Astrocyte of the spinal cord (primary cell): ENCODE results near the gene PAFAH1B2.

Experiments
- DNase-seq: peaks from one replicate; pipeline ENCODE4 v3.0.0; 2011; ENCODE audit warnings: low read depth, low spot score
- H3K4me3 ChIP-seq: 2 replicates; pipeline ENCODE4 v1.5.1; 2011; ENCODE audit warnings: low read depth, mild to moderate bottlenecking, low read length, moderate library complexity
- in situ Hi-C: cut with HindIII; loops from 2 replicates; pipeline ENCODE4 v1.10.0; 2017; ENCODE audit warnings: low sequenced_read_pairs
- TF ChIP-seq, protein P1 (sequence below): IDR thresholded peaks from 2 replicates; pipeline ENCODE4 v1.5.1; 2012; ENCODE audit warnings: low read depth, mild to moderate bottlenecking, low read length, inconsistent platforms

Gene PAFAH1B2

DNA sequence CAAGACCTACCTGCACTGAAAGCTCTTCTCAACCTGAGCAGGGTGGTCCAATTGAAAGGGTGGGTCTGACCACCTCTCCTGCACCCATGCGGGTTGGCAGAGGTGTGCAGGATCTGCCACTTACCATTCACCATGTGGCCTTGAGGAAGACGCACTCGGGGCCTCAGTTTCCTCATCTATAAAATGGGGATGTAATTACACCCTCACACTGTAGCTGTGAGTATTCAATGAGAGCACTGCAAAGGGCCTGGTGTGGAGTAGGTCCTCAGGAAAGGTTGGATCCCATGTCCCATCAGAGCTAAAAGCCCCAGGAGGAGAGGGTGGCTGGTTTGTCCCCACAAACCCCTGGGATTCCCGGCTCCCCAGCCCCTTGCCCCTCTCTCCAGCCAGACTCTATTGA lies 54.5 kb downstream of the PAFAH1B2 start:
- in situ Hi-C loops, result no loop called here
- TF ChIP-seq, protein P1, sequence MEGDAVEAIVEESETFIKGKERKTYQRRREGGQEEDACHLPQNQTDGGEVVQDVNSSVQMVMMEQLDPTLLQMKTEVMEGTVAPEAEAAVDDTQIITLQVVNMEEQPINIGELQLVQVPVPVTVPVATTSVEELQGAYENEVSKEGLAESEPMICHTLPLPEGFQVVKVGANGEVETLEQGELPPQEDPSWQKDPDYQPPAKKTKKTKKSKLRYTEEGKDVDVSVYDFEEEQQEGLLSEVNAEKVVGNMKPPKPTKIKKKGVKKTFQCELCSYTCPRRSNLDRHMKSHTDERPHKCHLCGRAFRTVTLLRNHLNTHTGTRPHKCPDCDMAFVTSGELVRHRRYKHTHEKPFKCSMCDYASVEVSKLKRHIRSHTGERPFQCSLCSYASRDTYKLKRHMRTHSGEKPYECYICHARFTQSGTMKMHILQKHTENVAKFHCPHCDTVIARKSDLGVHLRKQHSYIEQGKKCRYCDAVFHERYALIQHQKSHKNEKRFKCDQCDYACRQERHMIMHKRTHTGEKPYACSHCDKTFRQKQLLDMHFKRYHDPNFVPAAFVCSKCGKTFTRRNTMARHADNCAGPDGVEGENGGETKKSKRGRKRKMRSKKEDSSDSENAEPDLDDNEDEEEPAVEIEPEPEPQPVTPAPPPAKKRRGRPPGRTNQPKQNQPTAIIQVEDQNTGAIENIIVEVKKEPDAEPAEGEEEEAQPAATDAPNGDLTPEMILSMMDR, result no peak
- no peak for DNase-seq
- peak overlapping the region; percentile 64 for H3K4me3 ChIP-seq

DNA sequence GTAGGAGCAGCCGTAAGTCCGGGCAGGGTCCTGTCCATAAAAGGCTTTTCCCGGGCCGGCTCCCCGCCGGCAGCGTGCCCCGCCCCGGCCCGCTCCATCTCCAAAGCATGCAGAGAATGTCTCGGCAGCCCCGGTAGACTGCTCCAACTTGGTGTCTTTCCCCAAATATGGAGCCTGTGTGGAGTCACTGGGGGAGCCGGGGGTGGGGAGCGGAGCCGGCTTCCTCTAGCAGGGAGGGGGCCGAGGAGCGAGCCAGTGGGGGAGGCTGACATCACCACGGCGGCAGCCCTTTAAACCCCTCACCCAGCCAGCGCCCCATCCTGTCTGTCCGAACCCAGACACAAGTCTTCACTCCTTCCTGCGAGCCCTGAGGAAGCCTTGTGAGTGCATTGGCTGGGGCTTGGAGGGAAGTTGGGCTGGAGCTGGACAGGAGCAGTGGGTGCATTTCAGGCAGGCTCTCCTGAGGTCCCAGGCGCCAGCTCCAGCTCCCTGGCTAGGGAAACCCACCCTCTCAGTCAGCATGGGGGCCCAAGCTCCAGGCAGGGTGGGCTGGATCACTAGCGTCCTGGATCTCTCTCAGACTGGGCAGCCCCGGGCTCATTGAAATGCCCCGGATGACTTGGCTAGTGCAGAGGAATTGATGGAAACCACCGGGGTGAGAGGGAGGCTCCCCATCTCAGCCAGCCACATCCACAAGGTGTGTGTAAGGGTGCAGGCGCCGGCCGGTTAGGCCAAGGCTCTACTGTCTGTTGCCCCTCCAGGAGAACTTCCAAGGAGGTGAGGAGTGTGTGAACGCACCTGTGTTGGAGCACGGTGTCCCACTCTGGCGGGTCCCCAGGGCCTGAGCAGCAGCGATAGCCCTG lies 55.2 kb downstream of the PAFAH1B2 start, which contains the start of gene TAGLN:
Gene TAGLN, plus strand, starts transcription at position 318 of the 863 bp plus-strand sequence. CDS start 3,644 bp downstream, outside the sequence.
- TF ChIP-seq, protein P1, result no peak
- in situ Hi-C loops, result no loop called here
- peak; percentile 97 for DNase-seq
- peak within 1 kb of the TSS; percentile 64 for H3K4me3 ChIP-seq

DNA sequence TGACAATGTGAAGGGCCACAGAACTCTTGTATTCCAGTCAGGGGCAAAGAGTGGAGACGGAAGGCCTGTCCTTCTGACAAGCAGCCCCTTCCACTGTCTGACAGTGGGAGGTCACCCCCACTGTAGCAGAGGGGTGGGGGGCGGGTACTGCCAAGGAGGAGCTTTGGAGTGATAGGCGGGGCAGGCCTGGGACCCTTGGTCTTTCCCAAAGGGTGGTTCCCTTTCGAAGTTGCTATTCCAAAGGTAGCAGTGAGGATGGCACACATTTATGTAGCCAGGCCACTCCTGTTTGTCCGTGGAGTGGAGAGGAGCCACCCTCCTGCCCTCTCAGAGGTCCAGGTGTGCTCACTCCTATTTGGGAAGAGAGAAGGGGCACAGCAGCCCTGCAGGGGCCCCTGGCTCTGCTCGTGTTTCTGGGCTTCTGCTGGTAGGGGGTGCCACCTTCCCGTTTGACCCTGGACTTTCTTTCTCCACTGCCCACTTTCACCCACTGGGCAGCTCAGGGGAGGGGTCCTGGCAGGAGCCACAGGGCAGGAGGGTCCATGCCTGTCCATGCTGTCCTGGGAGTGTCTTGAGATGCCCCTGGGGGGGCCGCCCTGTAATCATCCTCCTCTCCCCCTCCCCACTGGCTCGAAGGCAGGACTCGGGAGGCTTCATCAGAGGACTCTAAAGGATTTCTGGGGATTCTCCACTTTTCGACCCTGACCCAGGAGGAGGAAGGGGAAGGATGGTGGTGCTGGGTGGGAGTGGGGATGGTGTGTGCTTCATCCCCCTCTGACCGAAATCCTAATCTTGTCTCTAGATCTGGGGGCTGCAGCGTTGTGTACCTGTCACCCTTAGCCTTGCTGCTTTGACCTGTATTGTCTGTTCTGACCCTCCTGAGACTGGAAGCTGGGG lies 56.1 kb downstream of the PAFAH1B2 start:
- TF ChIP-seq, protein P1, result no peak
- DNase-seq, result no peak
- peak overlapping the region; percentile 64 for H3K4me3 ChIP-seq
- in situ Hi-C loops, result no loop called here

DNA sequence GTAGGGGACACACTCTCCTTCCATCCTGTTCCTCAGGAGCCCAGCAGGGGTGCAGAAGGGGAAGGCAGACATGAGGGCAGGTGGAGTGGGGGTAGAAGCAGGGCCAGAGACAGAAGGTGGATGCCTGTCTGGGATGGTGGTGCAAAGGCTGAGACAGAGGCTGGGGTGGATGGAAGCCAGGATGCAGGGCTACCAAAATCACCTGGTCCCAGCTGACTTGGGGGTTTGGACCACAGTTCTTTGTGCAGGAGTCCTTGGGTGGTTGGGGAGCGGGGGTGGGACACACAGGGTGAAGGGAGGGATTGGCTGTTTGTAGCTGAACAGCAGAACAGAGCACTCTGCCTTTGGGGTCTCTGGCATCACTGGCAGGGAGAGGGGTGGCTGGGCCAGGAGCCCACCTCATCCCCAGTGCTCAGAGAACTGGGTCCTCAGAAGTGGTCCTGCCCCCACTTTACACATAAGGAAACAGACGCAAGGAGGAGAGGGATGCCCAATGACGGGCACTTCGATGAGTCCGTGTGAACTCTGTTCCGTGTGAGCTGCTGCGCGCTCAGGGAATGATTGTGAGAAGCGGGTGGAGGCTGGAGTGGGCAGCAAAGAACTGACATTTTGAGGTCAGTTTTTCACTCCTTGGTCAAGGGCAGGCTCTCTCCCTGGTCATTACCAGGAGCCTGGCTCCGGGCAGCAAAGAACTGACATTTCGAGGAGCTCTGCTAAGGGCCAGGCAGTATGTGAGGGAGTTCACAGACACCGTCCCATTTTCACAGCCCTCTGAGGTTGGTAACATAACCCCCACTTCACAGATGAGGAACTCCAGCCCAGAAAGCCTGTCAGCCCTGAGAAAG lies 56.9 kb downstream of the PAFAH1B2 start:
- TF ChIP-seq, protein P1, result no peak
- H3K4me3 ChIP-seq, result peak overlapping the region; percentile 64
- no peak for DNase-seq
- in situ Hi-C loops, result no loop called here

DNA sequence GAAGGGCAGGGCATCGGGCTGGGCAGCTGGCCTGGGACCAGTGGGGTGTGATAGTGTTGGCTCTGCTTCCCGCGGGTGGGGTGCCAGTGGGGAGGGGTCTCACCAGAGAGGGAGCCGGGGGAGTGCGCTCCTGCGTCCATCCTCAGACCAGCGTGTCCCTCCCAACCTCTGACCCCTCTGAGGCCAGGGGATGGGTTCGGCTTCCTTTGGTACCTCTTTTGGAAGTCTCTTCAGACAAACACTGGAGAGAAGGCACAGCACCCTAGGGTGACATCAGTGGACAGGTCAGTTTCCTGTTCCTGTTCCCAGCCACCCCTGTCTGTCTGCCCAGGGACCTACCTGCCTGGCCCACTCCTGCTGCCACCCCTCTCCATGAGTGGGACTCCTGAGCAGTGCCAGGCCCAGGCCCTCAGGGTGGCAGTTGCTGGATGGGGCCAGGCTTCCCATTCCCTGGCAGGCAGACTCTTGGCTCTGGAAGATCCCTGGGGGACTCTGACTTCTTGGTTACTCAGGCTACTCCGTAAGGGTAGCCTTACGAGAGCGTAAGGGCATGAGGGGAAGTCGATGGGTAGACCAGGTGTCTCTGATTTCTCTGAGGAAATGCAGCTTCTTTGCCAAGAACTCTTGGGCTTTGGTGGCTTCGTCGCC lies 57.7 kb downstream of the PAFAH1B2 start:
- peak overlapping the region; percentile 64 for H3K4me3 ChIP-seq
- DNase-seq, result no peak
- in situ Hi-C loops, result no loop called here
- TF ChIP-seq, protein P1, result no peak
